Cardiac muscle cell (in vitro differentiated cells and primary cell): ENCODE data around the gene NEURL1B. TPM values are rescaled to one million over a fixed set of nuclear protein-coding genes. Genes with fewer than 3 reads are reported as not detected.
"Not testable (repeated sequence)": the region's sequence is repeated elsewhere in the genome, so short reads cannot be mapped to it uniquely, and the experiment has no call there.

Experiments used
- DNase-seq, 2 donors: peaks; one replicate each; pipeline versions ENCODE4 v3.0.0 to v3.0.0-alpha.2; 2010 to 2017; ENCODE audit warnings: low read depth in 1 of 2, low spot score in 1 of 2
- H3K27ac ChIP-seq: fragments of 200-600 bp; sonication (generic); 2 replicates; pipeline ENCODE4 v1.5.1; 2016
- H3K27me3 ChIP-seq: fragments of 200-600 bp; sonication (generic); 2 replicates; pipeline ENCODE4 v1.6.0; 2016; ENCODE audit warnings: control low read depth
- H3K36me3 ChIP-seq: fragments of 200-600 bp; sonication (generic); 2 replicates; pipeline ENCODE4 v1.5.1; 2016; ENCODE audit warnings: control low read depth
- H3K4me1 ChIP-seq: fragments of 200-600 bp; sonication (generic); 2 replicates; pipeline ENCODE4 v1.8.1; 2017; ENCODE audit warnings: low read depth, mild to moderate bottlenecking, mixed run types
- H3K4me3 ChIP-seq: fragments of 200-600 bp; sonication (generic); 2 replicates; pipeline ENCODE4 v1.5.1; 2016; ENCODE audit warnings: mild to moderate bottlenecking
- H3K9me3 ChIP-seq: fragments of 200-600 bp; sonication (generic); 2 replicates; pipeline ENCODE4 v1.5.1; 2017; ENCODE audit warnings: low read depth, mild to moderate bottlenecking, control low read depth
- polyA plus RNA-seq: library from polyadenylated mRNA; unstranded; fragments of >200 nt; fragmentation: Nextera tagmentation; extraction: Ambion mirVana; gene quantifications from 2 replicates; pipeline ENCODE4 v1.2.1, GENCODE V29; 2016
- total RNA-seq: library from RNA; depleted of rRNA; stranded (reverse); fragments of >200 nt; gene quantifications from 2 replicates; pipeline ENCODE4 v1.2.3, GENCODE V29; 2016
- TF ChIP-seq, protein P1 (sequence below): IDR thresholded peaks from 2 replicates; pipeline ENCODE4 v1.5.1; 2012; ENCODE audit warnings: low read depth, mild to moderate bottlenecking, low read length

NEURL1B gene
- total and polyA plus RNA-seq, 2 experiments from 2014 or later: 4.6 to 55.8 TPM

DNA sequence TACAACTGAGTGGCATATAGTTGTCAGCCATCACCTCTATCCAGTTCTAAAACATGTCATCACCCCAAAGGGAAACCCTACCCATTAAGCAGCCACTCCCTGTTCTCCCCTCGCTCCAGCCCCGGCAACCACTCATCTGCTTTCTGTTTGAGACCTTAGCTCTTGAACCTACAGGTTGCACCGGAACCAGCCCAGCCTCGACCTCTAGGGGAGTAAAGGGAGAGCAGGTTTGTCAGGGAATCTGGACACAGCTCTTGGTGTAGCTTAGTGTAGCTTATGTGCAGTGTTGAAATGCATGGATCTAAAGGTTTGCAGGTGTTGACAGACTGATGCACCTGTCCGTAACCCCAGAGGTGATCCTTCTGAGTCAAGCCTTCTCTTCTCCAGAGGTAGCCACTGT is 30.0 kb downstream of the NEURL1B start:
- Histone ChIP-seq H3K36me3 (peaks cover 14% of the 10 kb centered on the region), H3K9me3 (no peaks in the 10 kb centered on the region), H3K4me1 (no peaks in the 10 kb centered on the region), H3K4me3 (no peak overlapping the region), H3K27me3 (no peaks in the 10 kb centered on the region), H3K27ac (no peak overlapping the region)
- TF ChIP-seq, protein P1, sequence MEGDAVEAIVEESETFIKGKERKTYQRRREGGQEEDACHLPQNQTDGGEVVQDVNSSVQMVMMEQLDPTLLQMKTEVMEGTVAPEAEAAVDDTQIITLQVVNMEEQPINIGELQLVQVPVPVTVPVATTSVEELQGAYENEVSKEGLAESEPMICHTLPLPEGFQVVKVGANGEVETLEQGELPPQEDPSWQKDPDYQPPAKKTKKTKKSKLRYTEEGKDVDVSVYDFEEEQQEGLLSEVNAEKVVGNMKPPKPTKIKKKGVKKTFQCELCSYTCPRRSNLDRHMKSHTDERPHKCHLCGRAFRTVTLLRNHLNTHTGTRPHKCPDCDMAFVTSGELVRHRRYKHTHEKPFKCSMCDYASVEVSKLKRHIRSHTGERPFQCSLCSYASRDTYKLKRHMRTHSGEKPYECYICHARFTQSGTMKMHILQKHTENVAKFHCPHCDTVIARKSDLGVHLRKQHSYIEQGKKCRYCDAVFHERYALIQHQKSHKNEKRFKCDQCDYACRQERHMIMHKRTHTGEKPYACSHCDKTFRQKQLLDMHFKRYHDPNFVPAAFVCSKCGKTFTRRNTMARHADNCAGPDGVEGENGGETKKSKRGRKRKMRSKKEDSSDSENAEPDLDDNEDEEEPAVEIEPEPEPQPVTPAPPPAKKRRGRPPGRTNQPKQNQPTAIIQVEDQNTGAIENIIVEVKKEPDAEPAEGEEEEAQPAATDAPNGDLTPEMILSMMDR: no peak
- no peak for DNase-seq

DNA sequence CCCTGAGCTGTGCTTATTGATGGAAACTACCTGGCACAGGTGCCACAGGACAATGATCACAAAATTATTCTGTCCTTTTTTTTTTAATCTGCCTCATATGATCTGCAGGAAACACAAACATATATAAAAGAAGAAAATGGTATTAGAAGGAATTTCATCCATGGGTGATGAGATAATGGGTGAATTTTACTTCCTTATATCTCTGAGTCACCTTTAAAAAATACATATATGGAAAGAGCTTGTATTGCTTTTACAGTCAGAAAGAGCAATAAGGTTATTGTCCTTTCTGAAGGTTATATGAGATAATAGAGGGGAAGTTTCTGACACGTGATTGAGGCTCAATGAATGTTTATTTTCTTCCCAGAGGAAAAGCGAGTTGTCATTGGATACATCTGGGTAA is 31.6 kb downstream of the NEURL1B start:
- H3K36me3 ChIP-seq: peaks cover 14% of the 10 kb centered on the region
- no peaks in the 10 kb centered on the region for H3K27me3 ChIP-seq
- TF ChIP-seq, protein P1: no peak
- H3K4me3 ChIP-seq: no peak overlapping the region
- no peak overlapping the region for H3K27ac ChIP-seq
- no peak for DNase-seq
- no peaks in the 10 kb centered on the region for H3K4me1 ChIP-seq
- H3K9me3 ChIP-seq: no peaks in the 10 kb centered on the region

DNA sequence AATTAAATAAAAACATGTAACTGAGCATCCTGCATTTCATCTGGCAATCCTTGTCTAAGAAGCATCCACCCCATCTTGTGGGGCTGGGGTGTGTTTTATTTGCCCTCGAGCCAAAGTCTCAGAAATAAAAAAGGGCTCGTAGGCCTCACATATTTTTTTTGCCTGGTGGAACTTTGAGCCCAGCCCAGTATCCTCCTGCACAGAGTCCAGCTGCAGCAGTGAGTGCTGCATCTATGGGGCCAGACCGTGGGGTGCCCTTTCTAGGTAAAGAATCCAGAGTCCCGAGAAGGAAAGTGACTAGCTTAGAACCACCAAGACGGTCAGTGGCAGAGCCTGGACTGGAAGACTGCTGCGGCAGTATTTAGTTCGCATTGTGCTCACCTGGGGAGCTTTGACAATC is 33.1 kb downstream of the NEURL1B start:
- DNase-seq: no peak
- Histone ChIP-seq H3K27me3 (no peaks in the 10 kb centered on the region), H3K9me3 (no peaks in the 10 kb centered on the region), H3K4me1 (peaks cover 7% of the 10 kb centered on the region), H3K27ac (no peak overlapping the region), H3K36me3 (peaks cover 14% of the 10 kb centered on the region), H3K4me3 (no peak overlapping the region)
- TF ChIP-seq, protein P1: no peak

DNA sequence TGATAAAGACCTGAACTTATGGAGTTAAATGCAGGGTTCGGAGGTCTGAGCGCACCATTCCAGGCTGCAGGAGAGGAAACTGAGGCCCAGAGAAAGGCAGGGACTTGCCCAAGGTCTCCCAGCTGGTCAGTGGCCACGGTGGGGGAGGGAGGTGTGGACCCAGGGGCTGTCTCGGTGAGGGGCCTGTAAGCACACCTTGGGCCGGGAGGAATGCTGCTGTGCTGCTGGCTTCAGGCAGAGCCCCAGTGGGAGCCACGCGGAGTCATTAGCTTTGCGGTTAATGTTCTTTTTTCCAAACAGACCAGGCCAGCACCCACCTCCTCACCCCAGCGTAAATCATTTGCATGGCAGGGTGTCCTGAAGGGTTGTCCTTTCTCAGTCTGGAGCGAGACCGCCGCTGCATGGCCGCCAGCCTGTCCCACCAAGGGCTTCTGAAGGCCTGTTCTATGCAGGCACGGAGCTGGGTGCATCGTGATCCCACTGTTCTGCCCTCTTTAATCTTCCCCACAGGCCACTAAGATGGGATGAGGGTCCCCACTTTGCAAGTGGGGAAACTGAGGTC is 35.9 kb downstream of the NEURL1B start:
- Histone ChIP-seq H3K27me3 (no peaks in the 10 kb centered on the region), H3K36me3 (peaks cover 5% of the 10 kb centered on the region), H3K27ac (no peak overlapping the region), H3K9me3 (no peaks in the 10 kb centered on the region), H3K4me1 (peaks cover 20% of the 10 kb centered on the region), H3K4me3 (no peak overlapping the region)
- no peak for DNase-seq
- TF ChIP-seq, protein P1: no peak

DNA sequence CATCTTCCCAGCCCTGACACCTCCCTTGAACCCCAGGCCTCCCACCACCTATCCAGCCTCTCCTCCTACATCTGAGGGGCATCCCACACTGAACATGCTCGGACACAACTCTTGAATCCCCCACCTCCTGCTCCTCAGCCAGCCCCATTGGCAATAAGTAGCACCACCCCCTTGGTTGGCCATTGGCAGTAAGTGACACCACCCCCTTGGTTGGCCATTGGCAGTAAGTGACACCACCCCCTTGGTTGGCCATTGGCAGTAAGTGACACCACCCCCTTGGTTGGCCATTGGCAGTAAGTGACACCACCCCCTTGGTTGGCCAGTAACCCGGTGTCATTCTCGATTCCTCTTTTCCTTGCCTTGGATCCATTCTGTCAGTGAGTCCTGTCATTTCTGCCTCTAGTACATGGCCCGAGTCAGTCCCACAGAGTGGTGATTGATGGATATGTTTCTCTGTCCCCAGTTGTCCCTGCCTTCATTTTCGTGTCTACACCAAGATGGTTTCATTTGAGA is 37.4 kb downstream of the NEURL1B start:
- H3K27me3 ChIP-seq, H3K9me3 ChIP-seq, H3K4me3 ChIP-seq, H3K36me3 ChIP-seq, DNase-seq: not testable (repeated sequence)
- Histone ChIP-seq H3K4me1 (peaks cover 20% of the 10 kb centered on the region), H3K27ac (peak overlapping the region; percentile 82)

DNA sequence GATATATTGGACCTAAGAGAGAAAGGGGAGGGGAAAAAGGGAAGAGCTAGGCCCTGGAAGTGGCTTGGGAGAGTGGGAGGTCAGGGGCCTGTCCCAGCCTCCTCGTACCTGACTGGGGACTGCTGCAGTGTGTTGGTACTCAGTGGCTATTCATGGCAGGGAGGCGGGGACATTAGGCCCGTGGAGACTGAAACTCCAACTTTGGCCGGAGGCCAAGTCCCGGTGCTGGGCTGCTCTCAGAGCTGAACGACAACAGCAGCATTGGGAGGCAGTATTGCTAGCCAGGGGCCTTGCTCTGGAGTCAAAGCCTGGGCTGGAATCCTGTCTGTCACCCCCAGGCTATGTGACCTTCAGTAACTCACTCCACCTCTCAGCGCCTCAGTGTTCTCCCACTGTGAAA is 37.8 kb downstream of the NEURL1B start:
- Histone ChIP-seq H3K27ac (peak overlapping the region; percentile 82), H3K36me3 (no peaks in the 10 kb centered on the region), H3K4me3 (no peak overlapping the region), H3K27me3 (peaks cover 9% of the 10 kb centered on the region), H3K9me3 (no peaks in the 10 kb centered on the region), H3K4me1 (peaks cover 20% of the 10 kb centered on the region)
- DNase-seq: peak in 1 of 2 donors; percentile 84
- TF ChIP-seq, protein P1: no peak
